HepG2 (cell line): ENCODE results near the gene BHLHE41. TPM values are rescaled to one million over a fixed set of nuclear protein-coding genes. Genes with fewer than 3 reads are reported as not detected.

Experiments
- E2F1 ChIP-seq: sonication (generic); formaldehyde crosslinking; IDR thresholded peaks from 2 replicates; pipeline ENCODE4 v1.5.0; 2020; ENCODE audit warnings: missing genetic modification reagents
- GTF2F1 ChIP-seq: fragments of 150-350 bp; IDR thresholded peaks from 2 replicates; pipeline ENCODE4 v1.6.1; 2014; ENCODE audit warnings: low read length
- HNF4G ChIP-seq, 2 experiments: sonication (generic) in 1 of 2; formaldehyde crosslinking in 1 of 2; IDR thresholded peaks; 2 replicates each; pipeline versions ENCODE4 v1.4.0 to v1.6.1; 2011 to 2020; ENCODE audit warnings: borderline replicate concordance in 2 of 2, low read depth in 2 of 2, mild to moderate bottlenecking in 2 of 2, low read length in 1 of 2, missing genetic modification reagents in 1 of 2, moderate library complexity in 1 of 2
- KDM4B ChIP-seq: sonication (generic); formaldehyde crosslinking; IDR thresholded peaks from 2 replicates; pipeline ENCODE4 v1.4.0; 2020; ENCODE audit warnings: missing genetic modification reagents
- MIER3 ChIP-seq: IDR thresholded peaks from 2 replicates; pipeline ENCODE4 v1.6.1; 2016; ENCODE audit warnings: missing compliant biosample characterization, borderline replicate concordance
- NFE2L1 ChIP-seq: sonication (generic); formaldehyde crosslinking; IDR thresholded peaks from 2 replicates; pipeline ENCODE4 v1.4.0; 2020; ENCODE audit warnings: missing genetic modification reagents, mild to moderate bottlenecking, borderline replicate concordance
- RELA ChIP-seq: sonication (generic); formaldehyde crosslinking; IDR thresholded peaks from 2 replicates; pipeline ENCODE4 v1.4.0; 2020; ENCODE audit warnings: missing genetic modification reagents
- SMYD3 ChIP-seq: sonication (generic); formaldehyde crosslinking; IDR thresholded peaks from 2 replicates; pipeline ENCODE4 v1.8.1; 2023; ENCODE audit warnings: mild to moderate bottlenecking, missing genetic modification reagents
- ZBTB14 ChIP-seq: sonication (generic); formaldehyde crosslinking; IDR thresholded peaks from 2 replicates; pipeline ENCODE4 v1.4.0; 2020; ENCODE audit warnings: missing genetic modification reagents
- ZC3H13 ChIP-seq: sonication (generic); formaldehyde crosslinking; IDR thresholded peaks from 2 replicates; pipeline ENCODE4 v1.8.1; 2023; ENCODE audit warnings: mild to moderate bottlenecking, missing genetic modification reagents, moderate library complexity
- ZNF550 ChIP-seq: sonication (generic); formaldehyde crosslinking; IDR thresholded peaks from 2 replicates; pipeline ENCODE4 v1.4.0; 2020; ENCODE audit warnings: mild to moderate bottlenecking, missing genetic modification reagents, borderline replicate concordance
- ZNF615 ChIP-seq: sonication (generic); formaldehyde crosslinking; IDR thresholded peaks from 2 replicates; pipeline ENCODE4 v1.5.0; 2020; ENCODE audit warnings: mild to moderate bottlenecking, missing genetic modification reagents, borderline replicate concordance
- ZNF816 ChIP-seq: sonication (generic); formaldehyde crosslinking; IDR thresholded peaks from 2 replicates; pipeline ENCODE4 v1.8.0; 2022; ENCODE audit warnings: missing genetic modification reagents, mild to moderate bottlenecking, borderline replicate concordance
- ZNF83 ChIP-seq: sonication (generic); formaldehyde crosslinking; IDR thresholded peaks from 2 replicates; pipeline ENCODE4 v1.4.0; 2020; ENCODE audit warnings: missing genetic modification reagents, mild to moderate bottlenecking, borderline replicate concordance
- polyA plus RNA-seq, 8 experiments: library from polyadenylated mRNA; depleted of rRNA in 3 of 8; stranded (reverse) in 7 of 8; unstranded in 1 of 8; fragments of >200 nt; fragmentation: Illumina TruSeq in 4 of 8; extraction: Trizol in 4 of 8; gene quantifications; 2 replicates each; pipeline versions ENCODE4 v1.2.1 to v1.2.3, GENCODE V29; 2011 to 2016; ENCODE audit warnings: low read depth in 4 of 8, missing spikeins in 1 of 8, mixed read lengths in 1 of 8; ENCODE audit not compliant: insufficient read depth in 1 of 8
- total RNA-seq, 5 experiments: library from RNA; depleted of rRNA; stranded (reverse); fragments of >200 nt; fragmentation: Illumina TruSeq; extraction: Trizol; gene quantifications; 2 replicates each; pipeline ENCODE4 v1.2.3, GENCODE V29; 2016; ENCODE audit warnings: low read depth in 1 of 5
- TF ChIP-seq, protein P1 (sequence below), 2 experiments: sonication (generic) in 1 of 2; formaldehyde crosslinking in 1 of 2; IDR thresholded peaks; 2 replicates each; pipeline versions ENCODE4 v1.6.1 to v1.9.0; 2014 to 2022; ENCODE audit warnings: antibody characterized with exemption in 1 of 2, borderline replicate concordance in 1 of 2, inconsistent platforms in 1 of 2, low read depth in 1 of 2, missing genetic modification reagents in 1 of 2
- TF ChIP-seq, protein P2 (sequence below): sonication (generic); formaldehyde crosslinking; IDR thresholded peaks from 2 replicates; pipeline ENCODE4 v1.4.0; 2020; ENCODE audit warnings: mild to moderate bottlenecking, missing genetic modification reagents
- TF ChIP-seq, protein P3 (sequence below): sonication (generic); IDR thresholded peaks from 2 replicates; pipeline ENCODE4 v1.6.1; 2016; ENCODE audit warnings: low read depth, borderline replicate concordance

The BHLHE41 gene
- total and polyA plus RNA-seq, 2 of the 13 experiments (the other 11 are each of a cell fraction or from before 2014, with no cell fraction given), result 0.03 TPM; not detected in 1

DNA sequence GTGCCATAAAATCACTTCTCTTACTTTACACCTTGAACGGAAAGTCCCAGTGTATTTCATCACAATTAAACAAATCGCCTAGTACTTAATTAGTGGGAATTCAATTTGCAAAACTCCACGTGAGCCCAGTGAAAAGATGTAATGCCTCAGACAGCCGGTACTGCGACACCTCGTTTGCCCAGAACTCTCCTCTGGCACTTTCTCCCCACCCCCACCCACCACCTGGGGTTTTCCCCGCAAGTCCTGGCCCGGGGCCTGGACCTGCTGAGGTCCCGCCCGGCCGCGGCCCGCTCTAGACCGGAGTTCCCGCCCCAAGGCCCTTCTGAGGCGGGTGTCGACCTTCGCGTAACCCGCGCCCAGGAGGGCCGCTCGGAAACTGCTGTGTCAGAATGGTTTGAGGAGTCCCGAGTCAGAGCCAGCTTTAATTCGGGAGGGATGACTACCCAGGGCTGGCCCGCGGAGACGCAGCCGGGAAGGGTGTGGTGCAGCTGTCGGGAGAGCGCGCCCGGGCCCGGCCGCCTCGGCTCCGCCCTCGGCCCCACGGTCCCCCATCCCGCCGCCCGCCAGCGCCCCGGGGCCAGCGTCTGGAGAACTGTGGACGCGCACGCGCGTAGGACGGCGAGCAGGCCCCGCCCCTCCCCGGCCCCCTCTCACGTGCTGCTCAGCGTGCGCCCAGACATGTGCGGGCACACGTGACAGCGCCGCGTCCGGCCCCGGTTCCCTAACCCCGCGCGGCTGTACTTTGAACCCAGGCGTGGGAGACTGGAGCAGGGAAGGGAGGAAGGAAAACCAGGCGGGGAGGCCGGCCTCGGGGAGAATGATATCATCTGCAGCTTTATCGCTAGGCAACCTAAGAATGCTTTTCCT lies 10.8 kb downstream of the BHLHE41 start (continued):
- TF ChIP-seq, protein P1, sequence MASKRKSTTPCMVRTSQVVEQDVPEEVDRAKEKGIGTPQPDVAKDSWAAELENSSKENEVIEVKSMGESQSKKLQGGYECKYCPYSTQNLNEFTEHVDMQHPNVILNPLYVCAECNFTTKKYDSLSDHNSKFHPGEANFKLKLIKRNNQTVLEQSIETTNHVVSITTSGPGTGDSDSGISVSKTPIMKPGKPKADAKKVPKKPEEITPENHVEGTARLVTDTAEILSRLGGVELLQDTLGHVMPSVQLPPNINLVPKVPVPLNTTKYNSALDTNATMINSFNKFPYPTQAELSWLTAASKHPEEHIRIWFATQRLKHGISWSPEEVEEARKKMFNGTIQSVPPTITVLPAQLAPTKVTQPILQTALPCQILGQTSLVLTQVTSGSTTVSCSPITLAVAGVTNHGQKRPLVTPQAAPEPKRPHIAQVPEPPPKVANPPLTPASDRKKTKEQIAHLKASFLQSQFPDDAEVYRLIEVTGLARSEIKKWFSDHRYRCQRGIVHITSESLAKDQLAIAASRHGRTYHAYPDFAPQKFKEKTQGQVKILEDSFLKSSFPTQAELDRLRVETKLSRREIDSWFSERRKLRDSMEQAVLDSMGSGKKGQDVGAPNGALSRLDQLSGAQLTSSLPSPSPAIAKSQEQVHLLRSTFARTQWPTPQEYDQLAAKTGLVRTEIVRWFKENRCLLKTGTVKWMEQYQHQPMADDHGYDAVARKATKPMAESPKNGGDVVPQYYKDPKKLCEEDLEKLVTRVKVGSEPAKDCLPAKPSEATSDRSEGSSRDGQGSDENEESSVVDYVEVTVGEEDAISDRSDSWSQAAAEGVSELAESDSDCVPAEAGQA (IDR thresholded peaks at IDR 0.05; ENCODE audit: low read depth), result peak; percentile 51; the same call in 1 of the 2 replicates
- TF ChIP-seq, protein P1 (CRISPR knock-in tag; IDR thresholded peaks at IDR 0.05; ENCODE audit: borderline replicate concordance), result no peak; the same call in 1 of the 2 replicates
- TF ChIP-seq KDM4B (CRISPR knock-in tag) (no peak), GTF2F1 (no peak), SMYD3 (CRISPR knock-in tag) (0 out of 2 replicates have a peak, but pooled peaks have one; percentile 45), NFE2L1 (CRISPR knock-in tag) (no peak), ZBTB14 (CRISPR knock-in tag) (peak; percentile 64; the same call in 1 of the 2 replicates), ZNF550 (CRISPR knock-in tag) (no peak), ZNF83 (CRISPR knock-in tag) (no peak), E2F1 (no peak; the same call in 1 of the 2 replicates), ZNF615 (CRISPR knock-in tag) (no peak), RELA (no peak), ZC3H13 (CRISPR knock-in tag) (peak; percentile 92), ZNF816 (peak; percentile 93), MIER3 (peak; percentile 74; the same call in 1 of the 2 replicates), HNF4G (IDR thresholded peaks at IDR 0.05; ENCODE audit: borderline replicate concordance, low read depth, low read length) (peak; percentile 86), HNF4G (CRISPR knock-in tag; IDR thresholded peaks at IDR 0.05; ENCODE audit: borderline replicate concordance, low read depth) (peak; percentile 94)
- TF ChIP-seq, protein P2, sequence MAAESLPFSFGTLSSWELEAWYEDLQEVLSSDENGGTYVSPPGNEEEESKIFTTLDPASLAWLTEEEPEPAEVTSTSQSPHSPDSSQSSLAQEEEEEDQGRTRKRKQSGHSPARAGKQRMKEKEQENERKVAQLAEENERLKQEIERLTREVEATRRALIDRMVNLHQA (CRISPR knock-in tag), result no peak
- TF ChIP-seq, protein P3, sequence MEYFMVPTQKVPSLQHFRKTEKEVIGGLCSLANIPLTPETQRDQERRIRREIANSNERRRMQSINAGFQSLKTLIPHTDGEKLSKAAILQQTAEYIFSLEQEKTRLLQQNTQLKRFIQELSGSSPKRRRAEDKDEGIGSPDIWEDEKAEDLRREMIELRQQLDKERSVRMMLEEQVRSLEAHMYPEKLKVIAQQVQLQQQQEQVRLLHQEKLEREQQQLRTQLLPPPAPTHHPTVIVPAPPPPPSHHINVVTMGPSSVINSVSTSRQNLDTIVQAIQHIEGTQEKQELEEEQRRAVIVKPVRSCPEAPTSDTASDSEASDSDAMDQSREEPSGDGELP, result peak; percentile 43; the same call in 1 of the 2 replicates
